Measurements from ENCODE around the gene SYCP2L.

GRCh38 chr6:11006061-11006460 lies 119.2 kb downstream of the SYCP2L start:
- TF ChIP-seq POLR2A (IDR thresholded peaks at IDR 0.05; ENCODE audit: low read depth, low read length) (no peak), TAF1 (IDR thresholded peaks at IDR 0.05; ENCODE audit: borderline replicate concordance, low read depth, low read length) (no peak), POLR2AphosphoS5 (IDR thresholded peaks at IDR 0.05; ENCODE audit: low read depth, low read length) (no peak)

Measured in GM12892 (cell line).